ENCODE results near the gene MUC4. TPM values are rescaled to one million over a fixed set of nuclear protein-coding genes. Genes with fewer than 3 reads are reported as not detected.

Gene MUC4
- total RNA-seq, 1 donor from 2014 or later, result not detected

DNA sequence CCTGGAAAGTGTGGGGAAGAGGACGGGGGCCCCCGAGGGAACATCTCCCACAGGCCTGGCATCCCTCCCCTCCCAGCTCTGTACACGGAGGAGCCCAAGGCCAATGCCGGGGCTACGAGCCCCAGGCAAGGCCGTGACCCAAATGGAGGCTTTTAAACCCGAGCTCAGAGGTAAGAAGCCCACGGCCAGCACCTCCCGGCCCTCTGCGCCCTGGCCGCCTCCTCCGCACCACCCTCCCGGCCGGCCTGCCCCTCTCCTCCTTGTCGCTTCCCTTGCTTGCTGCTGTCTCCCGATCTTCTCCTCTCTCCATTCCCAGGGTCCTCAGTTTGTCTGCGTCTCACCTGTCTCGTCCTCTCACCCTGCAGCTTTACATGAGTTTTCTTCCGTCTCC is 1.3 kb downstream of the MUC4 start:
- DNase-seq (ENCODE audit: low spot score in 2 of 2), result no peak
- no peaks in the 10 kb centered on the region for H3K9me3 ChIP-seq
- H3K27me3 ChIP-seq, result no peaks in the 10 kb centered on the region
- intact Hi-C loops (cut with DNase I), result no loop called here
- H3K36me3 ChIP-seq, result no peaks in the 10 kb centered on the region
- H3K27ac ChIP-seq, result no peak overlapping the region
- TF ChIP-seq, protein P1, sequence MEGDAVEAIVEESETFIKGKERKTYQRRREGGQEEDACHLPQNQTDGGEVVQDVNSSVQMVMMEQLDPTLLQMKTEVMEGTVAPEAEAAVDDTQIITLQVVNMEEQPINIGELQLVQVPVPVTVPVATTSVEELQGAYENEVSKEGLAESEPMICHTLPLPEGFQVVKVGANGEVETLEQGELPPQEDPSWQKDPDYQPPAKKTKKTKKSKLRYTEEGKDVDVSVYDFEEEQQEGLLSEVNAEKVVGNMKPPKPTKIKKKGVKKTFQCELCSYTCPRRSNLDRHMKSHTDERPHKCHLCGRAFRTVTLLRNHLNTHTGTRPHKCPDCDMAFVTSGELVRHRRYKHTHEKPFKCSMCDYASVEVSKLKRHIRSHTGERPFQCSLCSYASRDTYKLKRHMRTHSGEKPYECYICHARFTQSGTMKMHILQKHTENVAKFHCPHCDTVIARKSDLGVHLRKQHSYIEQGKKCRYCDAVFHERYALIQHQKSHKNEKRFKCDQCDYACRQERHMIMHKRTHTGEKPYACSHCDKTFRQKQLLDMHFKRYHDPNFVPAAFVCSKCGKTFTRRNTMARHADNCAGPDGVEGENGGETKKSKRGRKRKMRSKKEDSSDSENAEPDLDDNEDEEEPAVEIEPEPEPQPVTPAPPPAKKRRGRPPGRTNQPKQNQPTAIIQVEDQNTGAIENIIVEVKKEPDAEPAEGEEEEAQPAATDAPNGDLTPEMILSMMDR (IDR thresholded peaks at IDR 0.05), result no peak
- H3K4me1 ChIP-seq, result no peaks in the 10 kb centered on the region
- H3K4me3 ChIP-seq, result no peak overlapping the region

- intact Hi-C loops (cut with DNase I), result no loop called here
- TF ChIP-seq, protein P1 (IDR thresholded peaks at IDR 0.05), result no peak
- no peak for DNase-seq (ENCODE audit: low spot score in 2 of 2)
These were observed 1.8 kb downstream of the MUC4 start for GRCh38 chr3:195809796-195810454.

GRCh38 chr3:195809291-195809785 is 2.4 kb downstream of the MUC4 start:
- no peak overlapping the region for H3K27ac ChIP-seq
- no peaks in the 10 kb centered on the region for H3K9me3 ChIP-seq
- H3K4me1 ChIP-seq, result no peaks in the 10 kb centered on the region
- TF ChIP-seq, protein P1 (IDR thresholded peaks at IDR 0.05), result no peak
- no peaks in the 10 kb centered on the region for H3K36me3 ChIP-seq
- intact Hi-C loops (cut with DNase I), result no loop called here
- no peaks in the 10 kb centered on the region for H3K27me3 ChIP-seq
- no peak overlapping the region for H3K4me3 ChIP-seq
- DNase-seq (ENCODE audit: low spot score in 2 of 2), result no peak

More at GRCh38 chr3:195809796-195810454, 1.8 kb downstream of the MUC4 start:
- H3K4me3 ChIP-seq, result no peak overlapping the region
- H3K9me3 ChIP-seq, result no peaks in the 10 kb centered on the region
- H3K4me1 ChIP-seq, result no peaks in the 10 kb centered on the region
- H3K27me3 ChIP-seq, result no peaks in the 10 kb centered on the region
- no peak overlapping the region for H3K27ac ChIP-seq
- no peaks in the 10 kb centered on the region for H3K36me3 ChIP-seq

DNA sequence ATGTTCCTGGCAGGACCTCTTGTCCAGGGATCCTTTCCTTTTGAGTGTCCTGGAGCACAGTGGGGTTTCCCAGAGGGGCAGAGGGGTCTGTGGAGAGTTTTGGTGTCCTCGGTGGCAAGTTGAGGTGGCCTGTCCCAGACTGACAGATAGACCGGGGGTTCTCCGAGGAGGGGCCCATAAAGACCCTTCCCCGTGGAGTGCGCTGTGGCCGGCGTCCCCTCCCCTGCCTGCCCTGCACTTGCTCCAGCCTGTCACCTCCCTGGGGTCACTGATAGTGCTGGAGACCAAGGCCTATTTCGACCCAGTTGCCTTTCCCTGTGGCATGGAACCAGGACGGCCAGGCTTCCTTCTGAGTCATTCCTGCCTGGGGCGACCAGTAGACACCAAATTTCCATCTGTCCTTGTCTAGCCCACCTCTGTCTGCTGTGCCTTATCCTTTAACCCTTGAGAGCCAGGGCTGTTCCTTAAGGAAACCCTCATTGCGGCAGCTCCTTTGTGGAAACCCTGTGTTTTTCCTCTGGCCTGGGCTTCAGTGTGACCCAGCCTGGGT is 2.9 kb downstream of the MUC4 start:
- Histone ChIP-seq H3K36me3 (no peaks in the 10 kb centered on the region), H3K4me3 (no peak overlapping the region), H3K27ac (no peak overlapping the region), H3K4me1 (no peaks in the 10 kb centered on the region), H3K9me3 (no peaks in the 10 kb centered on the region), H3K27me3 (no peaks in the 10 kb centered on the region)
- intact Hi-C loops (cut with DNase I), result no loop called here
- DNase-seq (ENCODE audit: low spot score in 2 of 2), result no peak
- TF ChIP-seq, protein P1 (IDR thresholded peaks at IDR 0.05), result no peak

DNA sequence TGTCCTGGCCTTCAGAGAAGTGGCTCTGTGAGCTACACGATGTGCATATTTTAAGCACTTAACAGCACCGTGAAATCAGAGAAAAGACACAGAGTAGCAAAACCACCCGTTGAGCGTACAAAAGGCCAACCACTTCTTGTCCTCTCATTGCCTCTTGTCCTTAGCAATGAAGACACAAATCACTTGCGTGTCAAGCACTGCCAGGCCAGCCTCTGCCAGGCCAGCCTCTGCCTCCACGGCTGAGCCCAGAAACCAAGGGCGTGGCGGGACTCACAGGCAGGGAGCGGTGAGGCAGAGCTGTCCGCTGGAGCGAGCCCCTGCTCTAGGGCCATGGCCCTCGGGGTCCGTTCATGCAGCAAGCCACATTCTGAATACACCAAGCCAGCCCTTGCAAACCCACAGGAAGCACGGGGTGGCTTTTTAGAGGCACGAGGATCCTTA is 4.0 kb downstream of the MUC4 start:
- no peak for DNase-seq (ENCODE audit: low spot score in 2 of 2)
- intact Hi-C loops (cut with DNase I), result no loop called here

More for the DNA sequence above, 4.0 kb downstream of the MUC4 start:
- H3K27me3 ChIP-seq, result no peaks in the 10 kb centered on the region
- H3K36me3 ChIP-seq, result no peaks in the 10 kb centered on the region
- no peak overlapping the region for H3K4me3 ChIP-seq
- no peaks in the 10 kb centered on the region for H3K4me1 ChIP-seq
- H3K27ac ChIP-seq, result no peak overlapping the region
- TF ChIP-seq, protein P1 (IDR thresholded peaks at IDR 0.05), result no peak
- no peaks in the 10 kb centered on the region for H3K9me3 ChIP-seq

Data from ascending aorta (tissue), 2 donors.